Central memory CD8-positive, alpha-beta T cell (primary cell): ENCODE data around the gene OR2AG2.

Experiments
- ATAC-seq: fragments of 150-1000 bp; cut with Tn5 transposase; replicated peaks from 2 replicates; pipeline ENCODE4 v1.10.0; 2022; ENCODE audit warnings: mild to moderate bottlenecking, moderate FRiP score, moderate number of reproducible peaks; ENCODE audit not compliant: poor library complexity, severe bottlenecking; ENCODE audit errors: extremely low read depth
- DNase-seq, 2 donors: peaks; one replicate each; pipeline ENCODE4 v3.0.0; 2021; ENCODE audit warnings: low spot score in 2 of 2
- H3K27ac Mint-ChIP-seq: one replicate; pipeline ENCODE4 v1.8.0; 2022; ENCODE audit warnings: low read depth, mild to moderate bottlenecking, moderate library complexity, mixed read lengths
- H3K27me3 Mint-ChIP-seq: one replicate; pipeline ENCODE4 v1.8.0; 2022; ENCODE audit warnings: mixed read lengths
- H3K36me3 Mint-ChIP-seq: one replicate; pipeline ENCODE4 v1.8.0; 2022; ENCODE audit warnings: mild to moderate bottlenecking, moderate library complexity, mixed read lengths; ENCODE audit not compliant: insufficient read depth
- H3K4me1 Mint-ChIP-seq: one replicate; pipeline ENCODE4 v1.8.0; 2022; ENCODE audit warnings: mixed read lengths
- H3K4me3 Mint-ChIP-seq: one replicate; pipeline ENCODE4 v1.8.0; 2022; ENCODE audit warnings: mild to moderate bottlenecking, moderate library complexity, mixed read lengths
- H3K9me3 Mint-ChIP-seq: one replicate; pipeline ENCODE4 v1.8.0; 2022; ENCODE audit warnings: mixed read lengths

Gene OR2AG2

GRCh38 chr11:6735306-6735705, 36.5 kb downstream of the OR2AG2 start:
- Mint-ChIP-seq H3K4me1 (peaks cover 61% of the 10 kb centered on the region), H3K36me3 (peaks cover 40% of the 10 kb centered on the region), H3K27ac (peak overlapping the region; percentile 77), H3K4me3 (peak overlapping the region; percentile 28), H3K27me3 (no peaks in the 10 kb centered on the region), H3K9me3 (no peaks in the 10 kb centered on the region)
- no peak for ATAC-seq
- DNase-seq = no peak

GRCh38 chr11:6734616-6735015, 37.2 kb downstream of the OR2AG2 start:
- Mint-ChIP-seq H3K9me3 (no peaks in the 10 kb centered on the region), H3K4me3 (peak overlapping the region; percentile 28), H3K27me3 (no peaks in the 10 kb centered on the region), H3K36me3 (peaks cover 33% of the 10 kb centered on the region), H3K27ac (peak overlapping the region; percentile 77), H3K4me1 (peaks cover 60% of the 10 kb centered on the region)
- ATAC-seq (no peak), DNase-seq (no peak)

GRCh38 chr11:6733326-6734275, 38.2 kb downstream of the OR2AG2 start:
- Mint-ChIP-seq H3K27me3 (no peaks in the 10 kb centered on the region), H3K9me3 (no peaks in the 10 kb centered on the region), H3K4me3 (peak overlapping the region; percentile 36), H3K4me1 (peaks cover 61% of the 10 kb centered on the region), H3K27ac (peak overlapping the region; percentile 46), H3K36me3 (peaks cover 33% of the 10 kb centered on the region)
- ATAC-seq = peak; percentile 90
- no peak for DNase-seq

GRCh38 chr11:6727971-6728760, 43.6 kb downstream of the OR2AG2 start:
- H3K9me3 Mint-ChIP-seq = no peaks in the 10 kb centered on the region
- H3K4me1 Mint-ChIP-seq = peaks cover 63% of the 10 kb centered on the region
- H3K4me3 Mint-ChIP-seq = peak overlapping the region; percentile 19
- DNase-seq = no peak
- peaks cover 31% of the 10 kb centered on the region for H3K36me3 Mint-ChIP-seq
- peak overlapping the region; percentile 87 for H3K27ac Mint-ChIP-seq
- no peaks in the 10 kb centered on the region for H3K27me3 Mint-ChIP-seq
- ATAC-seq = no peak

- Mint-ChIP-seq H3K9me3 (no peaks in the 10 kb centered on the region), H3K4me1 (peaks cover 91% of the 10 kb centered on the region), H3K36me3 (peaks cover 32% of the 10 kb centered on the region), H3K4me3 (no peak overlapping the region), H3K27me3 (no peaks in the 10 kb centered on the region), H3K27ac (peak overlapping the region; percentile 87)
- ATAC-seq (no peak), DNase-seq (no peak)
Observed at GRCh38 chr11:6725386-6725896, 46.3 kb downstream of the OR2AG2 start.

- peak overlapping the region; percentile 91 for H3K27ac Mint-ChIP-seq
- peaks cover 91% of the 10 kb centered on the region for H3K4me1 Mint-ChIP-seq
- no peaks in the 10 kb centered on the region for H3K27me3 Mint-ChIP-seq
- ATAC-seq = no peak
- no peak for DNase-seq
- peaks cover 41% of the 10 kb centered on the region for H3K36me3 Mint-ChIP-seq
- no peak overlapping the region for H3K4me3 Mint-ChIP-seq
- H3K9me3 Mint-ChIP-seq = no peaks in the 10 kb centered on the region
Observed at GRCh38 chr11:6724013-6724412, 47.8 kb downstream of the OR2AG2 start.

GRCh38 chr11:6721343-6721742, 50.4 kb downstream of the OR2AG2 start:
- Mint-ChIP-seq H3K4me1 (peaks cover 85% of the 10 kb centered on the region), H3K9me3 (no peaks in the 10 kb centered on the region), H3K27ac (peak overlapping the region; percentile 91), H3K36me3 (peaks cover 39% of the 10 kb centered on the region), H3K4me3 (no peak overlapping the region), H3K27me3 (no peaks in the 10 kb centered on the region)
- DNase-seq (no peak), ATAC-seq (no peak)

- ATAC-seq (no peak), DNase-seq (no peak)
- Mint-ChIP-seq H3K9me3 (no peaks in the 10 kb centered on the region), H3K27ac (peak overlapping the region; percentile 25), H3K4me1 (peaks cover 68% of the 10 kb centered on the region), H3K4me3 (no peak overlapping the region), H3K27me3 (no peaks in the 10 kb centered on the region), H3K36me3 (peaks cover 38% of the 10 kb centered on the region)
Observed at GRCh38 chr11:6719576-6719975, 52.2 kb downstream of the OR2AG2 start.

- no peak overlapping the region for H3K4me3 Mint-ChIP-seq
- H3K9me3 Mint-ChIP-seq = no peaks in the 10 kb centered on the region
- peak overlapping the region; percentile 25 for H3K27ac Mint-ChIP-seq
- H3K4me1 Mint-ChIP-seq = peaks cover 49% of the 10 kb centered on the region
- H3K36me3 Mint-ChIP-seq = peaks cover 34% of the 10 kb centered on the region
- ATAC-seq (no peak), DNase-seq (no peak)
- H3K27me3 Mint-ChIP-seq = no peaks in the 10 kb centered on the region
Observed at GRCh38 chr11:6717426-6717825, 54.4 kb downstream of the OR2AG2 start.
